Measurements from ENCODE around the gene EXOC4.

Gene EXOC4

DNA sequence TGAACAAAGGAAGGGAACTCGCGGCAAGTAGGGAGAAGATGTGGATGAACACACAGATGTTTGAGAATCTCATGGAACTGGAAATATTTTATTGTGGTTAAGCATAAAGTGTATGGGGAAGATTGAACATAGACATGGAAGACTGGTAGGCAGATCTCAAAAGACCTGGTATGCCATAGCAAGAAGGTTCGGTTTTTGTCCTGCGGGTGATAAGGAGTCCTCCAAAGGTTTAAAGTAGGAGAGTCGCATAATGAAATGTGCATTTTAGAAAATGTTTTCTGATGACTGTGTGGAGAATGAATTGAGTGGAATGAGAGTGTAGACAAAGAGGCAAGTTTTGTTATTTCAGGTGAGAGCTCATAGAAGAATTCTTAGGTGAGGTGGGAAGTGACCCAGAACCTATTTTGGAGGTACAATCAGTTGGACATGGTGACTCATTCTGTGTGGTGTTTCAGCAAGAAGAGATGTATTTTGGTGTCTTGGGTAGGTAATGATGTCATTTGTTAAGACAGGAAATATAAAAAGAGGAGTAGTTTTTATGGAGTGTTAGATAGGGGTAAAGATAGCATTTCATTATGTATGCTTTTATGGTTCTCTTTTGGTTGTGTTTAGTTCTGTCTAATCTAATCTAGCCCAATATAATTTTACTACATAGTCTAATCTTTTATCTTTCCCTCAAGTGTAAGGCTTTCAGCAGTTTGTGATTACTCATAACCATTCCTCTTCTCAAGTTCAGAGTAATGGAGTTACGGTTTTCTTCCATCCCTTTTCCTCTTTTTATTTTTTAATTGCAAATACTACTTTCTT lies 239.2 kb downstream of the EXOC4 start:
- no peak for DNase-seq (ENCODE audit: low read depth in 2 of 2)

GRCh38 chr7:133497061-133497460 lies 244.2 kb downstream of the EXOC4 start:
- no peak for DNase-seq (ENCODE audit: low read depth in 2 of 2)

GRCh38 chr7:133501771-133502170 lies 248.9 kb downstream of the EXOC4 start:
- no peak for DNase-seq (ENCODE audit: low read depth in 2 of 2)

- no peak for DNase-seq (ENCODE audit: low read depth in 2 of 2)
Observed at GRCh38 chr7:133502498-133502897, 249.6 kb downstream of the EXOC4 start.

DNA sequence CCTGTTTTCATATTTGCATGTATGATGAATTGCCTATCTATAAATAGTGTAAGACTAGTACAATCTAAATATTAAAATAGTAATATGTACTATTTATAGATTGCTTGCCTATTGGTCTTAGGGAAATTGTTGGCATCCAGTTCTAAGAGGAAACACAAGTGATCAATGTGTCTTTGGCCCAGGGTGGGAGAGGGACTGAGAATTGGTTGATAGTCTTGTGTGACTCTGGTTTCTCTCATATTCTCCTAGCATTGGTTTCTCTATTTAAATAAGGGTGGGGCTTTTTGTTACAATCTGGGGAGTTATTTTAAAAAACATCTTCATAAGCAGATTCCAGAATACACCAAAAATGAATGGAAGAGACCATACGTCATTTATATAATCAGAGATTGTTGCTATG lies 250.1 kb downstream of the EXOC4 start:
- no peak for DNase-seq (ENCODE audit: low read depth in 2 of 2)

- no peak for DNase-seq (ENCODE audit: low read depth in 2 of 2)
Observed at GRCh38 chr7:133504825-133505224, 251.9 kb downstream of the EXOC4 start.

GRCh38 chr7:133509822-133510221 lies 256.9 kb downstream of the EXOC4 start:
- DNase-seq (ENCODE audit: low read depth in 2 of 2) = no peak

DNA sequence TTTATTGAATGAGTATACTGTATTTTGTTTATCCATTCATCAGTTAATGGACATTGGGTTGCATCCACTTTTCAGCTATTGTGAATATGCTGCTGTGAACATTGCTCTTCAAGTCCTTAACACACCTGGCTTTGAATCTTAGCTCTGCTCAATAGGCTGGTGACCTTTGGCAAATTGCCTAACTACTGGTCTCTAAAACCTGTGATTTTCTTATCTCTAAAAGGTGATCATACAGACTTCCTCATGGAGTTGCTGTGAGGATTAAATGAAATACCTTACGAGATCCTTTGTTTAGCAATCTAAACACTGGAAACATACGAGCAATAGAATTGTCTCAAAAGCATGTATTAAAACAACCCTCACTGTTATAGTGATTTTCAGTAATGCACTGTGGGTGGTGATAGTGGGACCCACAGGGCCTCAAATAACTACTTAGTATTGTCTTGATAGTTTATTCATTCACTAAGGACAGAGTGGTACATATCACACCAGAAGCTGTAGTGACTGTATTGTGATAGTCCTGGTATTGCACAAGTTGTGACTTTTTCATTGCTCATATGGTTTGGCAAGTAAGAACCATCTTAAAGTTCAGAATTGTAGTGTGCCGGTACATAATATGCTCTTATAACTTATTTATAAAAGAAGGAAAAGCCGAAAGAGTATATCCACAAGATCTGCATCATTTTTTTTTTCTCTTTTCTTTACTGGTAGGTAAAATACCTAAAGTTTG lies 257.6 kb downstream of the EXOC4 start:
- DNase-seq (ENCODE audit: low read depth in 2 of 2) = no peak

DNA sequence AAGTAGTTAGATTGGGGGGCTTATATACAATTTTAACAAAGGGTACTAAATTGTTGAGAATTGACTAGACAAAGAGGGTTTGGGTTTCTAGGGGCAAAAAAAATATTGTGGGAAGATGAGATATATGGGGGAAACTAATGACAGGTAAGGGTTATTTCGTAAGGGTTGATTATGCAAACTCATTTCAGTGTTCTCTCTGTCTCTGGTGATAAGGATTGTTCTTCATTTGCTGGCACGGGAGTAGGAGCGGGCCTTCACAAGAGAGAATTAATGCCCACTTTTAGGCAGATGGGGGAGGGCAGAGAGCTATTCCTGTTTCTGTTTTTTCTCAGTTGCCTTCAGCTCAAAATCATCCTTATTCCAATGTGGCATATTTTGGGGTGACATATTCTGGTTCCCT lies 258.4 kb downstream of the EXOC4 start:
- no peak for DNase-seq (ENCODE audit: low read depth in 2 of 2)

GRCh38 chr7:133511708-133512107 lies 258.8 kb downstream of the EXOC4 start:
- DNase-seq (ENCODE audit: low read depth in 2 of 2) = no peak

DNA sequence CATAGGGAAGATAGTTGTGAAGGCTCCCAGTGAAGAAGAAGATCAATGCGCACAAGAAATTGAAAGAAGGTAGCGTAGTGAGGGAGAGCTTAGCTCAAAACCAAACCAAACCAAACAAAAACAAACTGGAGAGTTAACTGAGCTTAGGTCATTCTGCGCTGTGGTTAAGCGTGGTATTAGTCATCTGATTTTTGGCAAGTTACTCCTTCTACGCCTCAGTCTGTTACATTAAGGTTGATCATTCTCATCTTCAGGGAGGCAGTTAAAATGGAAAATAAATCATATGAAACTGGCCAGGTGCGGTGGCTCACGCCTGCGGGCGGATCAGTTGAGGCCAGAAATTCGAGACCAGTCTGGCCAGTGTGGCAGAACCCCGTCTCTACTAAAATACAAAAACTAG lies 259.7 kb downstream of the EXOC4 start:
- DNase-seq (ENCODE audit: low read depth in 2 of 2) = no peak

DNA sequence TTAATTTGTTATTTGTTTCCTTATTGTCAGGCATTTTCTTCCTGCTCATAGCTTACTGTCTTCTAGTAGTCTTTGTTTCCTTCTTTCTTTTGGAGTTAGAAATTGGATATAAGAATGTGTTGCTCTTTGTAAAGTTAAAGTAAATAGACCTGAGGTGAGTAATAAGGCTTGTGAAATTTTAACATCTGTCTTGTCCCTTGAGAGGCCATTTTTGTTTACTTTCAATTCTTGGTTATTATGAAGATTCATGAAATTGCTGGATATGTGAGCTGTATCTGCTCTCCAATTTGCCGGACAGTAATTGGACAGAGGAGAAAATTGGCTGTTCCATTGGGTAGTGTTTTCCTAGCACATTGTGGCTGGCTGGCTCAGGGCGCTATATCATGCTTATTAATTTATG lies 260.7 kb downstream of the EXOC4 start:
- no peak for DNase-seq (ENCODE audit: low read depth in 2 of 2)

DNA sequence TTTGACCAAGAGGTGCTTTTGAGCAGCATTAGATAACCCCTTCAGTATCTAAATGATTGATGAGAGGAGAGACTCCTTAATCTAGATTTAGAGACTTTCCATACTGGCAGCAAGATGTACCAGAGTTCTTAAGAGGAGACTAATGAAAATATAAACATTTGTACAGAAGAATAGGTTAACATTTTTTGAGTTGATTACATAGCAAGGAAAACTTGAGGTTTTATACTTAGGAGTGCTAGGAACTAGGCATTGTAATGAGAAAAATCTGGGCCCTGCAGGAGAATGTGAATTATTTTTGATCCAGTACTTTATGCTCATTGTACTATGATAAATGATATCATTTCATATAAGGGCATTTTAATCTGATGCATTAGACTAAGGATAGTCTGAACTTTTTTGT lies 261.7 kb downstream of the EXOC4 start:
- no peak for DNase-seq (ENCODE audit: low read depth in 2 of 2)

- DNase-seq (ENCODE audit: low read depth in 2 of 2) = no peak
Observed at GRCh38 chr7:133517766-133518165, 264.9 kb downstream of the EXOC4 start.

DNA sequence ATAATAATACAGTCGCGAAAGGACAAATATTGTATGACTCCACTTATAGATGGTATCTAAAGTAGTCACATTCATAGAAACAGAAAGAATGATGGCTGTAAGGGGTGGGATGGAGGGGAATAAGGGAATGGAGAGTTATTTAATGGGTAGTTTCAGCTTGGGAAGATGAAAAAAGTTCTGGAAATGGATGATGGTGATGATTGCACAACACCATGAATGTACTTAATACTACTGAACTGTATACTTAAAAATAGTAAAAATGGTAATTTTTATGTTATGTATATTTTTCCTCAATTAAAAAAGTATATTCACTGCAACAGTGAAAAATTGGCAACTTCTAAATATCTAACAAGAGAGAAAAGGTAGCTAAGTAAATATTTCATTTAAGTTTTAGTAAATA lies 265.8 kb downstream of the EXOC4 start:
- no peak for DNase-seq (ENCODE audit: low read depth in 2 of 2)

GRCh38 chr7:133520248-133520647 lies 267.4 kb downstream of the EXOC4 start:
- DNase-seq (ENCODE audit: low read depth in 2 of 2) = no peak

DNA sequence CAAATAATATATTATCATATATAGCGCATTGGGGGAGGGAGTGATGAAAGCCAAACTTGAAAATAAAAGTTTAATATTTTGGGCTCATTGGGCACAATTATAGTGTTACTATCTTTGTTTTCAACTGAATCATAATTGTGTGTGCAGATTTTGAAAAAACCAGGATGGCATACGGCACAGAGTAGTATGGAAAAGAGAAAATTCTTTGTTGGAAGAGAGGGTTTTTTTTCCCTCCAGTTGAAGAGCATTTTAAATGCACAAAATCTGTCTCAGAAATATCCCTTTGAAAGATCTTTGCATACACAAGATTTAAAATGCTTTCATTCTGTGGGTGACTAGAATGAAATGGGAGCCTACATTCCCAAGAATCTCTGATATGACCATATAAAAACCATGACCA lies 269.6 kb downstream of the EXOC4 start:
- no peak for DNase-seq (ENCODE audit: low read depth in 2 of 2)

GRCh38 chr7:133528796-133529195 lies 275.9 kb downstream of the EXOC4 start:
- DNase-seq (ENCODE audit: low read depth in 2 of 2) = no peak

DNA sequence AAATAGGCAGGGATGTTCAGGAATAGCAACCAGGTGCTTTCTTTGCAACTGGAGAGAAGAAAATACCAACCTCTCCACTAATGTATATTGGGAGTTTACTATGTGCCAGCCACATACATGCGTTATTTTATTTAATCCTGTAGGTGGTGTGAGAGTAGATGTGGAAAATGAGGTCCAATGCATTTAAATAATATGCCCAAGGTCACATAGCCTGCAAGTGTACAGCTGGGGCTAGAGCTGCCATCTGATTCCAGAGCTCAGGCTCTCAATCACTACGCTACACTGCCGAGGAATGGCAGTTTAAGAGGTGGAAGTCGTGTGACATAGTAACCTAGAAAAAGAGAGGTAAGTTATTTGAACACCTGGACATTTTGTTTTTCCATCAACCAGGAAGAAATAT lies 277.0 kb downstream of the EXOC4 start:
- DNase-seq (ENCODE audit: low read depth in 2 of 2) = no peak

GRCh38 chr7:133530682-133531081 lies 277.8 kb downstream of the EXOC4 start:
- DNase-seq (ENCODE audit: low read depth in 2 of 2) = no peak

GRCh38 chr7:133534816-133535215 lies 281.9 kb downstream of the EXOC4 start:
- no peak for DNase-seq (ENCODE audit: low read depth in 2 of 2)

DNA sequence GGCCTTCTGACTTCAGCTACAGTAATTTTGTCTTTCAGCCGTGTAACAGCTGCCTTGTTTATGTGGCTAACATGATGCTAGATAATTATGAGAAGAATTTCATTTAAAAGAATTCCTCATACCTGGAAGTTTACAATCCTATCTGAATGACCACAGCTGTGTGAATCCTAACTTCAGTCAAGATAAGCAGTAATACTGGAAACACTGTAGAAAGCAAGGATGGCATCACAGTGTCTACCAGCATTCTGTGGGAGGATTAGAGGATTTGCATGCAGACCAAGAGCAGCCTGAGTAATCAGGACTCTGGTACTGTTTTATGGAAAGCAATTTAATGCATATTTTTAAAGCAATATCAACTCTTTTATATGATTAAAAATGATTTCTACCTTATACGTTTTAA lies 282.4 kb downstream of the EXOC4 start:
- no peak for DNase-seq (ENCODE audit: low read depth in 2 of 2)

DNA sequence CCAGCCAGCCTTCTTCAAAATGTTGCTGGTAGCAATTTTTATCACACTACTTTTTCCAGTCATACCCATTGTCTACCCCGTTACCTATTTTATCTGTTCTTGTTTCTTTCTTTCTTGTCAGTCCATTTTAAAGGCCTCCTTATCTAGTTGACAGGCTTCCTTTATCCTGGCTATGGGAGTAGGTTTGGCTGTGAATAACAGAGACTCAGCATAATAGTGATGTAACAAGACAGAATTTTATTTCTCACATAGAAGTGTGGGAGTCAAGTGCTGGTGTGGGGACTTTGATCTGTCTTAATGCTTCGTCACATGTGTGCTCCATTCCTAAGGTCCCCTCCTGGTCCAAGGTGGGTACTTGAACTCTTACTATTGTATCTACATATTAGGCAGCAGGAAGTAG lies 283.6 kb downstream of the EXOC4 start:
- DNase-seq (ENCODE audit: low read depth in 2 of 2) = no peak
